ENCODE data around the gene AKAP8. TPM values are rescaled to one million over a fixed set of nuclear protein-coding genes. Genes with fewer than 3 reads are reported as not detected.

The AKAP8 gene
- total RNA-seq, 1 experiment from 2014 or later, result 59.5 TPM

DNA sequence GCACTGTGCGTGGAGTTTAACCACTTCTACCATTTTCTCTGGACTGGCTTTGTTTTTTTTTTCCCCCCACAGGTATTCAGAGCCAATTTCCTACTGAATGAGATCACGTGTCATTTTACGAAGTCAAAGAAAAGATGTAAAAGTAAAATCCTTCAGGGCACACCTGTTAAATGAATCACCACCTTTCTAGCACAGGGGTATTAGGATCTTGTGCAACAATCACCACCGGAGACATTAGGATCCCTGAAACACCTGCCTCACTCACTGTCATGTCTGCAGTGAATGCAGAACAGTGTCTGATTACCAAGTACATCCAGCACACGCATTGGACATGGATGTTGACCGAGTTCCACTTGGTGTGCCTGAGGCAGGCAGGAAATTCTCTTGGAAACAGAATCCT, 64.5 kb downstream of the AKAP8 start:
- Histone ChIP-seq H2AK5ac (ENCODE audit: insufficient read length, low read length) (no peak overlapping the region), H3K23me2 (ENCODE audit: insufficient read length, low read depth, low read length, poor library complexity, severe bottlenecking) (no peaks in the 10 kb centered on the region), H4K20me1 (ENCODE audit: control insufficient read depth, insufficient read depth, insufficient read length) (no peaks in the 10 kb centered on the region), H3K18ac (ENCODE audit: insufficient read length, low read depth, low read length) (no peak overlapping the region), H4K5ac (ENCODE audit: insufficient read length, low read depth, low read length) (no peak overlapping the region), H3K79me2 (ENCODE audit: insufficient read depth, low read length) (peaks cover 85% of the 10 kb centered on the region), H3K27ac (ENCODE audit: insufficient read length, low read depth, low read length) (no peak overlapping the region), H3K4ac (ENCODE audit: low read depth, low read length) (no peak overlapping the region), H3K14ac (ENCODE audit: insufficient read depth, low read length) (no peak overlapping the region), H3K9me3 (ENCODE audit: control insufficient read depth, low read depth, low read length) (no peaks in the 10 kb centered on the region), H3K56ac (ENCODE audit: insufficient read length, low read depth, low read length) (no peak overlapping the region), H2BK15ac (ENCODE audit: low read depth, low read length) (no peak overlapping the region), H3K79me1 (ENCODE audit: insufficient read depth, low read depth, low read length, poor library complexity, severe bottlenecking) (no peaks in the 10 kb centered on the region), H2BK12ac (ENCODE audit: insufficient read length, low read depth, low read length) (no peak overlapping the region), H3K4me1 (ENCODE audit: insufficient read depth, low read length) (peaks cover 4% of the 10 kb centered on the region; the same call in 1 of the 2 replicates), H2BK5ac (ENCODE audit: insufficient read length, low read length) (no peak overlapping the region), H2BK120ac (ENCODE audit: low read depth, low read length, poor library complexity, severe bottlenecking) (no peak overlapping the region), H3K23ac (ENCODE audit: insufficient read length, low read depth, low read length) (no peak overlapping the region), H3K9ac (ENCODE audit: extremely low read depth, insufficient read length, low read length) (no peak overlapping the region), H4K91ac (ENCODE audit: insufficient read length, low read depth, low read length) (no peak overlapping the region), H4K8ac (replicated peaks; ENCODE audit: insufficient read length, low read depth, low read length) (no peak overlapping the region), H2AFZ (ENCODE audit: low read length) (no peak overlapping the region), H3K4me2 (ENCODE audit: insufficient read depth, insufficient read length, low read length) (no peak overlapping the region), H3K27me3 (ENCODE audit: insufficient read depth, low read length) (no peaks in the 10 kb centered on the region), H3T11ph (ENCODE audit: low read length) (no peak overlapping the region), H2BK20ac (ENCODE audit: low read depth, low read length, poor library complexity, severe bottlenecking) (no peak overlapping the region)
- TF ChIP-seq, protein P1, sequence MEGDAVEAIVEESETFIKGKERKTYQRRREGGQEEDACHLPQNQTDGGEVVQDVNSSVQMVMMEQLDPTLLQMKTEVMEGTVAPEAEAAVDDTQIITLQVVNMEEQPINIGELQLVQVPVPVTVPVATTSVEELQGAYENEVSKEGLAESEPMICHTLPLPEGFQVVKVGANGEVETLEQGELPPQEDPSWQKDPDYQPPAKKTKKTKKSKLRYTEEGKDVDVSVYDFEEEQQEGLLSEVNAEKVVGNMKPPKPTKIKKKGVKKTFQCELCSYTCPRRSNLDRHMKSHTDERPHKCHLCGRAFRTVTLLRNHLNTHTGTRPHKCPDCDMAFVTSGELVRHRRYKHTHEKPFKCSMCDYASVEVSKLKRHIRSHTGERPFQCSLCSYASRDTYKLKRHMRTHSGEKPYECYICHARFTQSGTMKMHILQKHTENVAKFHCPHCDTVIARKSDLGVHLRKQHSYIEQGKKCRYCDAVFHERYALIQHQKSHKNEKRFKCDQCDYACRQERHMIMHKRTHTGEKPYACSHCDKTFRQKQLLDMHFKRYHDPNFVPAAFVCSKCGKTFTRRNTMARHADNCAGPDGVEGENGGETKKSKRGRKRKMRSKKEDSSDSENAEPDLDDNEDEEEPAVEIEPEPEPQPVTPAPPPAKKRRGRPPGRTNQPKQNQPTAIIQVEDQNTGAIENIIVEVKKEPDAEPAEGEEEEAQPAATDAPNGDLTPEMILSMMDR (conservative IDR thresholded peaks at IDR 0.05), result no peak
- H3K27me3 Mint-ChIP-seq (ENCODE audit: low read depth), result no peaks in the 10 kb centered on the region
- H3K9me3 Mint-ChIP-seq, result no peaks in the 10 kb centered on the region; a peak in 1 of 5 replicates
- H3K27ac Mint-ChIP-seq, result peak overlapping the region; percentile 7 to 85 (median 64); a peak in 3 of 7 replicates
- H3K4me1 Mint-ChIP-seq, result peaks cover 40 to 49% of the 10 kb centered on the region in 2 experiments
- WGBS (ENCODE audit: extremely low coverage, insufficient read length, low lambda C conversion rate), result no CpG with 5 or more reads among the region's 6 CpGs
- H3K4me3 Mint-ChIP-seq, result no peak overlapping the region
- peaks cover 0 to 5% (median 4%) of the 10 kb centered on the region in 3 experiments; a peak in 3 of 7 replicates for H3K36me3 Mint-ChIP-seq (ENCODE audit: insufficient read depth in 1 of 3, low read depth in 3 of 3)
- DNase-seq, result no peak
